DOHH2 (cell line): ENCODE data around the gene STAG2.

Experiments
- H3F3A ChIP-seq: fragments of 200-600 bp; sonication (generic), shearing (Covaris generic); 2 replicates; pipeline ENCODE4 v1.6.0; 2016; ENCODE audit warnings: antibody characterized with exemption, mild to moderate bottlenecking; ENCODE audit not compliant: control insufficient read depth, insufficient read depth
- H3K27ac ChIP-seq: fragments of 200-600 bp; sonication (generic); 2 replicates; pipeline ENCODE4 v1.5.1; 2014; ENCODE audit warnings: low read depth, mild to moderate bottlenecking, low read length, moderate library complexity
- H3K27me3 ChIP-seq: fragments of 200-600 bp; sonication (generic); 2 replicates; pipeline ENCODE4 v1.6.1; 2014; ENCODE audit warnings: mild to moderate bottlenecking, low read length, mixed read lengths; ENCODE audit not compliant: control insufficient read depth
- H3K36me3 ChIP-seq: fragments of 200-600 bp; sonication (generic); 2 replicates; pipeline ENCODE4 v1.6.1; 2014; ENCODE audit warnings: mild to moderate bottlenecking, low read length, moderate library complexity, mixed read lengths; ENCODE audit not compliant: control insufficient read depth
- H3K4me1 ChIP-seq: fragments of 200-600 bp; sonication (generic); 2 replicates; pipeline ENCODE4 v1.6.1; 2014; ENCODE audit warnings: mild to moderate bottlenecking, low read length, mixed read lengths; ENCODE audit not compliant: control insufficient read depth
- H3K4me2 ChIP-seq: fragments of 200-600 bp; sonication (generic); 2 replicates; pipeline ENCODE4 v1.6.0; 2014; ENCODE audit warnings: mild to moderate bottlenecking, low read length, moderate library complexity
- H3K4me3 ChIP-seq: fragments of 200-600 bp; sonication (generic); 2 replicates; pipeline ENCODE4 v1.5.1; 2014; ENCODE audit warnings: mild to moderate bottlenecking, low read length, mixed read lengths
- H3K79me2 ChIP-seq: fragments of 200-600 bp; sonication (generic); 2 replicates; pipeline ENCODE4 v1.6.1; 2014; ENCODE audit warnings: mild to moderate bottlenecking, low read length, mixed read lengths; ENCODE audit not compliant: control insufficient read depth
- H3K9me2 ChIP-seq: fragments of 200-600 bp; sonication (generic); replicated peaks from 2 replicates; pipeline ENCODE4 v1.6.1; 2014; ENCODE audit warnings: mild to moderate bottlenecking, low read length, mixed read lengths; ENCODE audit not compliant: control insufficient read depth
- H3K9me3 ChIP-seq: fragments of 200-600 bp; sonication (generic); 2 replicates; pipeline ENCODE4 v1.6.1; 2014; ENCODE audit warnings: antibody characterized with exemption, low read length, mixed read lengths; ENCODE audit not compliant: control insufficient read depth, insufficient read depth
- H4K20me1 ChIP-seq: fragments of 200-600 bp; sonication (generic); 2 replicates; pipeline ENCODE4 v1.6.0; 2014; ENCODE audit warnings: low read depth, mild to moderate bottlenecking, antibody characterized with exemption, low read length, moderate library complexity; ENCODE audit not compliant: control insufficient read depth, insufficient read depth
- CTCF ChIP-seq: fragments of 200-600 bp; sonication (generic); IDR thresholded peaks from one replicate; pipeline ENCODE4 v1.5.1; 2014; ENCODE audit warnings: antibody characterized with exemption, mild to moderate bottlenecking, low read depth, low read length; ENCODE audit not compliant: poor library complexity, severe bottlenecking
- EZH2phosphoT487 ChIP-seq: fragments of 200-600 bp; sonication (generic); IDR thresholded peaks from 2 replicates; pipeline ENCODE4 v1.6.1; 2017; ENCODE audit warnings: borderline replicate concordance, mild to moderate bottlenecking, antibody characterized with exemption, low read length, moderate library complexity, mixed read lengths

Gene STAG2

GRCh38 chrX:123990602-123991001, 29.1 kb downstream of the STAG2 start:
- H3K27me3 ChIP-seq: no peaks in the 10 kb centered on the region
- peaks cover 5% of the 10 kb centered on the region; the same call in 1 of the 2 replicates for H4K20me1 ChIP-seq
- no peak overlapping the region for H3K4me3 ChIP-seq
- TF ChIP-seq EZH2phosphoT487 (no peak), CTCF (no peak)
- H3F3A ChIP-seq: no peaks in the 10 kb centered on the region
- no peaks in the 10 kb centered on the region for H3K4me1 ChIP-seq
- peaks cover 98% of the 10 kb centered on the region for H3K79me2 ChIP-seq
- H3K9me2 ChIP-seq: no peaks in the 10 kb centered on the region
- no peaks in the 10 kb centered on the region for H3K36me3 ChIP-seq
- H3K4me2 ChIP-seq: no peak overlapping the region
- H3K27ac ChIP-seq: no peak overlapping the region
- H3K9me3 ChIP-seq: no peaks in the 10 kb centered on the region

- H3F3A ChIP-seq: no peaks in the 10 kb centered on the region
- no peaks in the 10 kb centered on the region for H3K36me3 ChIP-seq
- H3K9me2 ChIP-seq: no peaks in the 10 kb centered on the region
- peaks cover 99% of the 10 kb centered on the region for H3K79me2 ChIP-seq
- H3K27ac ChIP-seq: no peak overlapping the region
- no peaks in the 10 kb centered on the region for H4K20me1 ChIP-seq
- H3K9me3 ChIP-seq: no peaks in the 10 kb centered on the region
- TF ChIP-seq EZH2phosphoT487: no peak
- TF ChIP-seq CTCF: no peak
- no peak overlapping the region for H3K4me3 ChIP-seq
- no peak overlapping the region for H3K4me2 ChIP-seq
- no peaks in the 10 kb centered on the region for H3K4me1 ChIP-seq
- H3K27me3 ChIP-seq: no peaks in the 10 kb centered on the region
Measured at GRCh38 chrX:123993326-123993725, 31.8 kb downstream of the STAG2 start.

GRCh38 chrX:123993904-123994635, 32.6 kb downstream of the STAG2 start:
- TF ChIP-seq CTCF: no peak
- no peak for TF ChIP-seq EZH2phosphoT487
- H3F3A ChIP-seq: no peaks in the 10 kb centered on the region
- no peaks in the 10 kb centered on the region for H3K36me3 ChIP-seq
- no peaks in the 10 kb centered on the region for H3K9me3 ChIP-seq
- H3K4me1 ChIP-seq: no peaks in the 10 kb centered on the region
- H3K4me3 ChIP-seq: no peak overlapping the region
- H3K27me3 ChIP-seq: no peaks in the 10 kb centered on the region
- H3K4me2 ChIP-seq: no peak overlapping the region
- no peak overlapping the region for H3K27ac ChIP-seq
- no peaks in the 10 kb centered on the region for H3K9me2 ChIP-seq
- H3K79me2 ChIP-seq: peaks cover 99% of the 10 kb centered on the region
- H4K20me1 ChIP-seq: no peaks in the 10 kb centered on the region
